ENCODE results near the gene SCIN.
"Not testable (repeated sequence)": the region's sequence is repeated elsewhere in the genome, so short reads cannot be mapped to it uniquely, and the experiment has no call there.

The SCIN gene

DNA sequence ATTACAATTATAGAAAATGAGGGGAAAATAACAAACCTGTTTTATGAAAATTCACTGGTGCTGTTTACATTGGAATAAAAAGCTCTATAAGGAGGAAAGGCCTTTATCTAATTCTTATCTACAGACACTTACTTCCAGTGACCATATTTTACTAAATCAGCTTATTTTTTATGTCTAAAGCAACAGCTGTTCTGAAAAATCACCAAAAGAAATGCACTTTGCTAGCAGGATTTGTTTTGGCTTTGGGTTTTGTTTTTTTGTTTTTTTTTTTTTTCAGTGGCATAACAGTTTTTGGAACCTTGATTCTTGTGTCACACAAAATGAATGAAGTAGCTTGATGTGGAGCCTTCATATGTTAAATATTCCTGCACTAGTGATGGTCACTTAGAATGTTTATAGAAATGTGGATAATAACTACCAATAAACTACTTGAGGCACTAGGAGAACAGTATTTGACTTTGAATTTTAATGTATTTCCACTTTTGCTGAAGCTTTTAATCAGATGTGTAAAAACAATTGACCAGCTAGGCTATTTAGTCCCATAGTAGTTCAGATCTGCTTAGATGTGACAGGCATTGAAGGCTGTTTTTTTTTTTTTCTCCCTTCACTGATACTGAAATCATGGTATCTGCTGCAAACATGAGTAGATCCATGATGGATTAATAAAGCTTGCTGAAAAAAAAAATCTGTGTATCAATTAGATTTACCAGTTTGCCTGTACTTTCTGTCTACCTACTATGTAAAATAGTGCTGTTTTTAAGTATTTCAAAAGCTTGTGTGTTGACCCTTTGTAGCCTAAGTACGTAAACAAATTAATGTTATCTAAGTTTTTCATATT is 119.7 kb downstream of the SCIN start:
- no peak for DNase-seq

GRCh38 chr7:12691388-12691787 is 120.9 kb downstream of the SCIN start:
- DNase-seq = not testable (repeated sequence)

DNA sequence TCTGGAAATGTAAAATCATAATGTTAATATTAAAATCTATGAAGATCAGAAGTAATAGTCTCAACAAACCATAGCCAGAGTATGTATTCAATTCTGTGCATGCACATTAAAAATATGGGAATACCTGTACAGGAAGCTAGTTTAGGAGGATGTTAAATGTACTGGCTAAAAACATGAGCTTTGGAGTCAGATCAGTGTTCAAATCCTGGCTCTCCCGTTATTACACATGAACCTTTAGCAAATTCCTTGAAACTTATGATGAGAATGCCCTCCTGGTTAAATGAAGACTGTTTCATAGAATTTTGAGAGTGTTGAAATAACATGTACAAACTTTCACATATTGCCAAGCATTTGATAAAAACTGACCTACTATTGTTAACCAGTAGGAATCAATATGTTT is 121.5 kb downstream of the SCIN start:
- no peak for DNase-seq

DNA sequence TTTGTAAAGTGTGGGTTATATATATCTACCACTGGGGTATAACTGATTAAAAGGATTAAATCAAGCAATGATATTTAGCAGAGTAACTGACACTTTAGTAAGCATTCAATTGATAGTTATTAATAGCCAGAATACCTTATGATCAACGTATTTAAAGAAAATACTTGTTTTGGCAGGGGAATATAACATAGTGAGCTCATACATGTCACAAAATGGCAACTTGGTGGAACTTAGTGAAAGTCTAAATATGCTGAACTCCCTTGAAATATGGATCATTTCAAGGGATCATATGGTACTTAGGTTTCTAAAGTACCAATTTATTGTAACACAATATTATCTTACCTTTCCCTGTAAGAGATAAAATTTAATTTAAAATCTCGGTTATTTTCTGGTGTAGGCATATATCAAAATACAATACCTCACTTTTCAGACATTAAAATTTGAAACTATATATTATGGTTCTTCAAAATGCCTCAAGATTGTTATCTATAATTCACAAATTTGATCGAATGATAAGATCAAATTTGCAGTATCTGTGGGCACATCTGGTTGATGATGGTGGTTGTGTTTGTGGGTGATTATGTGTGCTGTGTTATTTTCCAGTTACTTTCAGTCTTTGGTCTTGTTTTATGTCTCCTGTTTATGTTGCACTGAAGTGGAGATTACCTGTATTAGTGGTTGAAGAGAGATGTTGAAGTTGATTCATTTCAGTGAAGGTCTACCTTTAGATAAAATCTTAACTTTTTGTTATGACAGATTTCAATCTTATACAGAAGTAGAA is 122.1 kb downstream of the SCIN start:
- no peak for DNase-seq

DNA sequence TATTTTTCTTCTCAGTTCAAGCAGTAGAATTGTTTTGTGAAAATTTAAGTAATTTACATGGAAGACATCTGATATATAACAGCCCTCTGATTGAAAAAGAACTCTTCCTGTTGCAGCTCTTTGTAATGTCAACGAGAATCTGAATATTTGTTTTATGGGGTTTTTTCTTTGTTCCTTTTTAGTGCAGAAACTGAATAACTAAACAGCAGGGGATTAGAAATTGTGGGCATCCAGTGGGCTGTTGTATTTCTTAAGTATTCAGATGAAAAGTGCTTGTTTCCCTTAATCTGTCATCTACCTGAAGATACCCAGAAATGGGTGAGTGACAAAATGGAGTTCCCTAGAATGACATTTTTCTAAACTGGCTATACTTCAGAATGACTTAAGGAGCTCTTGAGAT is 124.3 kb downstream of the SCIN start:
- DNase-seq = no peak

- no peak for DNase-seq
Measured at GRCh38 chr7:12695965-12696364, 125.4 kb downstream of the SCIN start.

GRCh38 chr7:12699299-12699698 is 128.8 kb downstream of the SCIN start:
- DNase-seq = no peak

- DNase-seq = no peak
Measured at GRCh38 chr7:12701433-12701832, 130.9 kb downstream of the SCIN start.

GRCh38 chr7:12703881-12704280 is 133.4 kb downstream of the SCIN start:
- DNase-seq = no peak

GRCh38 chr7:12705878-12706277 is 135.4 kb downstream of the SCIN start:
- no peak for DNase-seq

DNA sequence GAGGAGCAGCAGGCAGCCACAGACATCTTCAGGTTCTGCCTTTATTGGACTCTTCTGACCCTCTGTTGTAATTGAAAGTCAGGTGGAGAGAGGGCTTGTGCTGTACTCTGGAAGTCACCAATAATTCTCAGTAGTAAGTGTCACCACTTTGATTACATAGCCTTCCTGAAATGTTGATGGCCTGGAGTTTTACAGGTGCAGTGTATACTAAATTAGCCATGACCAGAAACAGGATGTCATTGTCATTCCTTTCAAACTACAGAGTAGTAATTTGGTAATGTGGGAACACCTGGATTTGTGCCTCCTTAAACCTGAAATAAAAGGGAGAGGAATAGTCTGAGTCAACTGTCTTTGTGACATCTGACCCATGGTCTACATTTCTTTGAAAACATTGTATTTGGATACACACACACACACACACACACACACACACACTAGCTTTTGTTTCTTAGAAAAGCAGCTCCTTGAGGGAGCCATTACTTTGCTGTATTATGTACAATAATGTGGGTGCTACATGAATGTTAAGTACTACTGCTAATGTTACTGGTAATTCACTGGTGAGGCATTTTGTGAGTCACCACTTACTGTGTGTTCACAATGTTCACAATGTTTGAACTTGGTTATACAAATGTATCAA is 136.5 kb downstream of the SCIN start:
- no peak for DNase-seq

- no peak for DNase-seq
Measured at GRCh38 chr7:12708314-12708713, 137.8 kb downstream of the SCIN start.

Measured in CD4-positive, alpha-beta T cell treated with Interleukin-6 for 4 hours (primary cell).